GM12878 (cell line): ENCODE data around the gene C1GALT1. TPM values are rescaled to one million over a fixed set of nuclear protein-coding genes. Genes with fewer than 3 reads are reported as not detected.
"Not testable (repeated sequence)": the region's sequence is repeated elsewhere in the genome, so short reads cannot be mapped to it uniquely, and the experiment has no call there.

Experiments
- ATAC-seq: fragments of 200-7000 bp; cut with Tn5 transposase; 3 replicates; pipeline ENCODE4 v1.9.1; 2020; ENCODE audit warnings: mild to moderate bottlenecking, moderate library complexity
- BruUV-seq: library from RNA; stranded (reverse); fragments of 400-500 nt; replicated peaks from 2 replicates; lab custom pipeline; 2021; lab: Mats Ljungman, UMichigan
- CTCF ChIA-PET: fragments of 300-600 bp; sonication (Branson Sonifier 250); formaldehyde crosslinking; extraction: SDS; loops from one replicate; lab custom pipeline; 2021; ENCODE audit warnings: inconsistent platforms; lab: Yijun Ruan, JAX
- POLR2A ChIA-PET: fragments of 350-600 bp; formaldehyde crosslinking; extraction: SDS; loops from one replicate; lab custom pipeline; 2021; ENCODE audit warnings: inconsistent platforms; lab: Charles Lee
- RAD21 ChIA-PET: fragments of 300-600 bp; sonication (Branson Sonifier 250); formaldehyde crosslinking; loops from one replicate; lab custom pipeline; 2023; ENCODE audit warnings: antibody characterized with exemption; ENCODE audit not compliant: unreplicated experiment; lab: Charles Lee
- SMC1A ChIA-PET: fragments of 300-600 bp; sonication (Branson Sonifier 250); formaldehyde crosslinking; loops from one replicate; lab custom pipeline; 2023; ENCODE audit not compliant: unreplicated experiment, uncharacterized antibody; lab: Charles Lee
- DNase-seq: peaks from one replicate; pipeline ENCODE4 v3.0.0-alpha.2; 2011; ENCODE audit warnings: low read depth, low spot score
- FAIRE-seq: peaks from 3 replicates; lab custom pipeline; 2011; peaks lifted over from hg19 to GRCh38; lab: Jason Lieb, UNC
- H2AFZ ChIP-seq: 2 replicates; pipeline ENCODE4 v1.6.0; 2011; ENCODE audit warnings: low read depth, low read length, control low read depth; ENCODE audit not compliant: control insufficient read depth
- H3K27ac ChIP-seq: 2 replicates; pipeline ENCODE4 v1.5.1; 2011; ENCODE audit warnings: control low read depth; ENCODE audit not compliant: control insufficient read depth, insufficient read depth
- H3K27me3 ChIP-seq, 2 experiments: replicated peaks in 1 of 2; 2 replicates each; pipeline versions ENCODE4 v1.6.0 to v1.6.1; 2011; ENCODE audit warnings: low read length in 1 of 2; ENCODE audit not compliant: control insufficient read depth in 2 of 2, insufficient read depth in 2 of 2
- H3K36me3 ChIP-seq, 2 experiments: 2 replicates each; pipeline ENCODE4 v1.5.1; 2011; ENCODE audit warnings: low read length in 1 of 2; ENCODE audit not compliant: control insufficient read depth in 2 of 2, insufficient read depth in 2 of 2
- H3K4me1 ChIP-seq: 2 replicates; pipeline ENCODE4 v1.6.1; 2011; ENCODE audit warnings: mild to moderate bottlenecking, low read length, moderate library complexity, mixed read lengths; ENCODE audit not compliant: control insufficient read depth, insufficient read depth
- H3K4me2 ChIP-seq: 2 replicates; pipeline ENCODE4 v1.6.0; 2011; ENCODE audit warnings: control low read depth; ENCODE audit not compliant: control insufficient read depth, insufficient read depth
- H3K4me3 ChIP-seq: fragments of 200-600 bp; sonication (generic); 2 replicates; pipeline ENCODE4 v1.5.1; 2016
- H3K79me2 ChIP-seq: 2 replicates; pipeline ENCODE4 v1.6.0; 2011; ENCODE audit warnings: low read length; ENCODE audit not compliant: control insufficient read depth, insufficient read depth
- H3K9ac ChIP-seq: 2 replicates; pipeline ENCODE4 v1.8.0; 2011; ENCODE audit warnings: low read length, control low read depth, mixed read lengths; ENCODE audit not compliant: control insufficient read depth, insufficient read depth
- H3K9me3 ChIP-seq: replicated peaks from 3 replicates; pipeline ENCODE4 v1.5.1; 2011; ENCODE audit warnings: mild to moderate bottlenecking, low read length; ENCODE audit not compliant: control insufficient read depth, insufficient read depth
- H4K20me1 ChIP-seq: 2 replicates; pipeline ENCODE4 v1.6.0; 2011; ENCODE audit not compliant: control insufficient read depth, insufficient read depth
- BMI1 ChIP-seq: fragments of 450-650 bp; IDR thresholded peaks from 2 replicates; pipeline ENCODE4 v1.6.1; 2016; ENCODE audit warnings: mild to moderate bottlenecking, moderate library complexity, borderline replicate concordance
- MYC ChIP-seq: IDR thresholded peaks from 2 replicates; pipeline ENCODE4 v1.6.1; 2011; ENCODE audit warnings: mild to moderate bottlenecking, low read length, moderate library complexity, inconsistent platforms; ENCODE audit not compliant: insufficient read depth, insufficient replicate concordance, insufficient read length, severe bottlenecking
- NR2C2 ChIP-seq: IDR thresholded peaks from 2 replicates; pipeline ENCODE4 v1.6.1; 2011; ENCODE audit warnings: borderline replicate concordance, low read depth; ENCODE audit not compliant: control insufficient read depth, insufficient read length
- NR2F1 ChIP-seq: fragments of 450-650 bp; conservative IDR thresholded peaks from 2 replicates; pipeline ENCODE4 v1.6.1; 2017; ENCODE audit warnings: mild to moderate bottlenecking
- ZBTB40 ChIP-seq: fragments of 450-650 bp; IDR thresholded peaks from 2 replicates; pipeline ENCODE4 v1.6.1; 2016; ENCODE audit warnings: mild to moderate bottlenecking, moderate library complexity, borderline replicate concordance
- ZNF622 ChIP-seq: fragments of 450-650 bp; IDR thresholded peaks from 2 replicates; pipeline ENCODE4 v1.6.1; 2017; ENCODE audit warnings: mild to moderate bottlenecking, inconsistent platforms
- ZNF687 ChIP-seq: fragments of 450-650 bp; IDR thresholded peaks from 2 replicates; pipeline ENCODE4 v1.6.1; 2017; ENCODE audit warnings: mild to moderate bottlenecking, moderate library complexity
- WGBS: methylation state at CpG from one replicate; pipeline ENCODE4 v1.1.6; 2016; ENCODE audit warnings: low lambda C conversion rate; ENCODE audit not compliant: insufficient replicate concordance, insufficient coverage; ENCODE audit errors: missing lambda C conversion rate; 5-methylcytosine and 5-hydroxymethylcytosine counted together
- in situ Hi-C: fragments of 300-500 bp; cut with MboI; formaldehyde crosslinking; loops from 9 replicates; pipeline ENCODE4 v1.14.3; 2018; ENCODE audit warnings: mixed read lengths
- intact Hi-C: fragments of 100-400 bp; cut with micrococcal nuclease; formaldehyde crosslinking; loops from one replicate; pipeline ENCODE4 v1.14.2; 2022; ENCODE audit not compliant: unreplicated experiment
- polyA plus RNA-seq, 11 experiments: library from polyadenylated mRNA; depleted of rRNA in 4 of 11; unstranded in 6 of 11; stranded (reverse) in 5 of 11; fragments of >200 nt; fragmentation: Nextera tagmentation in 4 of 11; fragmentation: Illumina TruSeq in 1 of 11; extraction: Ambion mirVana in 4 of 11; extraction: Trizol in 1 of 11; gene quantifications; 1 replicate in 1 of 11; 2 replicates in 10 of 11; pipeline versions ENCODE4 v1.2.1 to v1.2.3, GENCODE V29; 2011 to 2016; ENCODE audit warnings: inconsistent platforms in 2 of 11, missing spikeins in 2 of 11, low read depth in 1 of 11
- total RNA-seq, 4 experiments: library from RNA; depleted of rRNA in 3 of 4; stranded (reverse); fragments of >200 nt in 3 of 4; fragmentation: Illumina TruSeq in 1 of 4; extraction: Trizol in 1 of 4; gene quantifications; 2 replicates each; pipeline versions ENCODE4 v1.2.1 to v1.2.3, GENCODE V29; 2013 to 2021

C1GALT1 gene
- total and polyA plus RNA-seq, 10 of the 15 experiments (the other 5 are each of a cell fraction or from before 2014, with no cell fraction given), result 1.6 to 25.0 (median 8.5) TPM

GRCh38 chr7:7135924-7136323 lies 46.4 kb upstream of the C1GALT1 start:
- H3K9me3 ChIP-seq, H4K20me1 ChIP-seq, H3K79me2 ChIP-seq, in situ Hi-C loops, intact Hi-C loops, DNase-seq, H3K36me3 ChIP-seq, H3K4me1 ChIP-seq, RAD21 ChIA-PET, POLR2A ChIA-PET, H3K4me3 ChIP-seq, BruUV-seq, H3K9ac ChIP-seq, SMC1A ChIA-PET, H3K4me2 ChIP-seq, FAIRE-seq, CTCF ChIA-PET, H3K27me3 ChIP-seq, ATAC-seq, H3K27ac ChIP-seq, H2AFZ ChIP-seq: not testable (repeated sequence)
- WGBS, result 100% methylated on average over 1 of the region's 1 CpG

DNA sequence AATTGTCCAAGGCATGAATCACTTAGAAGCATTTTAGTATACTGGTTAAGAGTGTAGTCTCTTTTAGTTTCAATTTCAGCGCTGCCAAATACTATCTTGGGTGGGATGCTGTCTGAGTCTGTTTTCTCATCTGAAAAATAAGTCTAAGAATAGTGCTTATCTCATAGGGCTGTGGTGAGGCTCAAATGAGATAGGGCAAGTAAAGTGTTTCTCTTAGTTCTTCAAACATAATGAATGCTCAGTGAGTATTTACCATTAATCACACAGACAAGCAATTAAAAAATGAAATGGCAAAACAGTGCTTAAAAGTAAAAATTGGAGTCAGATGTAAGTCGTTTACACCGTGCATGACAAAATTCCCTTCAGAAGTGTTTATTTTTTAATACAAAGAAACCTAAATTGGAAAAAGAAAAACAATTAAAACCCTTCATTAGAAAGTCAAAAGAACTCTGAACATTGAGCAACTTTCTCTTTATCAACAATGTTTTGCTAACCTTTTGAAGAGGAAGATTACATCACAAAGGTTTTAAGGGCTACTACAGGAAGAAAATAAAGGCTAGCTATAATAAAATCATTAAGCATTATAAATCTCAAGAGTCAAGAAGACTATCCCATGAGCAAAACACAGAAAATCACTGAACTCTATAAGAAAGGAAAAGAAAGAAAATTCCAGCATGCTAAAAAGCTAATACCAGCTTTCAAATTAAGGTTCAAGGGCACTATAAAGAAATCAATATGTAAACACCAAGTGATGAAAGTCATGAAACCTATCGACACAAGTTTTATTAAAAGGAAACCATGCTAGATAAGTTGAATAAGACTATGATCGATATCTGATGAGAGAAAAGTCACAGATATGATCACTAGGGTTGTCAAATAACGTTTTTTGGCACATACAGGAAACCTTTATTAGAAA lies 45.6 kb upstream of the C1GALT1 start:
- Histone ChIP-seq H3K79me2 (no peaks in the 10 kb centered on the region), H3K36me3 (no peaks in the 10 kb centered on the region), H2AFZ (no peak overlapping the region), H3K4me2 (no peak overlapping the region), H3K9ac (no peak overlapping the region), H3K9me3 (no peaks in the 10 kb centered on the region), H3K27ac (no peak overlapping the region), H3K4me1 (no peaks in the 10 kb centered on the region), H4K20me1 (no peaks in the 10 kb centered on the region), H3K4me3 (no peak overlapping the region), H3K27me3 (no peaks in the 10 kb centered on the region)
- WGBS, result 42% methylated on average over 6 of the region's 6 CpGs
- in situ Hi-C loops, result no loop called here
- intact Hi-C loops, result no loop called here
- ChIA-PET CTCF (no interaction called here), SMC1A (no interaction called here), RAD21 (no interaction called here), POLR2A (no interaction called here)
- no TSS peak for BruUV-seq
- ATAC-seq (no peak), FAIRE-seq (no peak), DNase-seq (no peak)
- TF ChIP-seq ZNF687 (no peak), ZNF622 (no peak), ZBTB40 (no peak), MYC (no peak), NR2C2 (no peak), NR2F1 (no peak), BMI1 (no peak)
